ENCODE measurements around the gene MYT1.
"Not testable (repeated sequence)": the region's sequence is repeated elsewhere in the genome, so short reads cannot be mapped to it uniquely, and the experiment has no call there.

MYT1 gene

GRCh38 chr20:64167676-64168075, 3.4 kb downstream of the MYT1 start:
- no peak for DNase-seq

GRCh38 chr20:64168381-64169090, 4.3 kb downstream of the MYT1 start:
- no peak for DNase-seq

GRCh38 chr20:64169091-64169560, 4.9 kb downstream of the MYT1 start:
- DNase-seq = no peak

GRCh38 chr20:64171211-64171610, 7.0 kb downstream of the MYT1 start:
- DNase-seq = no peak

GRCh38 chr20:64173116-64173515, 8.9 kb downstream of the MYT1 start:
- no peak for DNase-seq

- DNase-seq = no peak
Measured at GRCh38 chr20:64176551-64176950, 12.3 kb downstream of the MYT1 start.

GRCh38 chr20:64176971-64177370, 12.7 kb downstream of the MYT1 start:
- DNase-seq = no peak

GRCh38 chr20:64177384-64177783, 13.1 kb downstream of the MYT1 start:
- DNase-seq = no peak

GRCh38 chr20:64177787-64178186, 13.5 kb downstream of the MYT1 start:
- no peak for DNase-seq

- not testable (repeated sequence) for DNase-seq
Measured at GRCh38 chr20:64178925-64179324, 14.7 kb downstream of the MYT1 start.

GRCh38 chr20:64179805-64180204, 15.6 kb downstream of the MYT1 start:
- DNase-seq = no peak

- DNase-seq = no peak
Measured at GRCh38 chr20:64180673-64181072, 16.4 kb downstream of the MYT1 start.

- DNase-seq = no peak
Measured at GRCh38 chr20:64181391-64181790, 17.1 kb downstream of the MYT1 start.

GRCh38 chr20:64182146-64182865, 18.1 kb downstream of the MYT1 start:
- no peak for DNase-seq

- DNase-seq = no peak
Measured at GRCh38 chr20:64183313-64183712, 19.1 kb downstream of the MYT1 start.

- DNase-seq = no peak
Measured at GRCh38 chr20:64184795-64185194, 20.5 kb downstream of the MYT1 start.

- no peak for DNase-seq
Measured at GRCh38 chr20:64185276-64185900, 21.1 kb downstream of the MYT1 start.

- no peak for DNase-seq
Measured at GRCh38 chr20:64186071-64186598, 21.9 kb downstream of the MYT1 start.

- DNase-seq = not testable (repeated sequence)
Measured at GRCh38 chr20:64187213-64187612, 23.0 kb downstream of the MYT1 start.

- no peak for DNase-seq
Measured at GRCh38 chr20:64188091-64188490, 23.8 kb downstream of the MYT1 start.

- DNase-seq = no peak
Measured at GRCh38 chr20:64188682-64189529, 24.7 kb downstream of the MYT1 start.

GRCh38 chr20:64189530-64189966, 25.3 kb downstream of the MYT1 start:
- no peak for DNase-seq
